ENCODE measurements around the gene ST3GAL3. TPM values are rescaled to one million over a fixed set of nuclear protein-coding genes. Genes with fewer than 3 reads are reported as not detected.
A peak's percentile ranks its signal among the peaks of the same experiment; 100 is the strongest.

ST3GAL3 gene
- total and polyA plus RNA-seq, 2 of the 13 experiments (the other 11 are each of a cell fraction or from before 2014, with no cell fraction given): 5.1 to 8.1 TPM

GRCh38 chr1:43935711-43936427 is 228.5 kb downstream of the ST3GAL3 start (continued):
- peak; percentile 5; the same call in 1 of the 2 replicates for TF ChIP-seq ARID4A (CRISPR knock-in tag; IDR thresholded peaks at IDR 0.05; ENCODE audit: borderline replicate concordance)
- no peak for TF ChIP-seq SOX6 (IDR thresholded peaks at IDR 0.05)
- no peak; the same call in 1 of the 2 replicates for TF ChIP-seq SOX6 (CRISPR knock-in tag; IDR thresholded peaks at IDR 0.05)
- TF ChIP-seq LCORL (IDR thresholded peaks at IDR 0.05): no peak
- peak; percentile 12; the same call in 1 of the 2 replicates for TF ChIP-seq LCORL (CRISPR knock-in tag; IDR thresholded peaks at IDR 0.05)
- no peak for TF ChIP-seq NFKBIZ (CRISPR knock-in tag; IDR thresholded peaks at IDR 0.05)
- TF ChIP-seq ZNF891 (CRISPR knock-in tag; IDR thresholded peaks at IDR 0.05): 0 out of 2 replicates have a peak, but pooled peaks have one; percentile 51
- TF ChIP-seq FOXO4 (CRISPR knock-in tag; conservative IDR thresholded peaks at IDR 0.05): no peak
- no peak for TF ChIP-seq NONO (IDR thresholded peaks at IDR 0.05)
- TF ChIP-seq NONO (CRISPR knock-in tag; conservative IDR thresholded peaks at IDR 0.05): peak; percentile 2; the same call in 1 of the 2 replicates
- TF ChIP-seq RXRA (CRISPR knock-in tag; IDR thresholded peaks at IDR 0.05): no peak
- TF ChIP-seq ETV6 (CRISPR knock-in tag; conservative IDR thresholded peaks at IDR 0.05): no peak
- no peak for TF ChIP-seq ZNF740 (CRISPR knock-in tag; IDR thresholded peaks at IDR 0.05)
- no peak for TF ChIP-seq SP140L (CRISPR knock-in tag; IDR thresholded peaks at IDR 0.05; ENCODE audit: borderline replicate concordance)
- TF ChIP-seq WIZ (CRISPR knock-in tag; IDR thresholded peaks at IDR 0.05): 0 out of 2 replicates have a peak, but pooled peaks have one; percentile 13
- no peak for TF ChIP-seq HES4 (CRISPR knock-in tag; IDR thresholded peaks at IDR 0.05; ENCODE audit: borderline replicate concordance)
- TF ChIP-seq FIP1L1 (IDR thresholded peaks at IDR 0.05; ENCODE audit: borderline replicate concordance, insufficient read depth, low read depth, low read length): no peak
- TF ChIP-seq ZNF687 (CRISPR knock-in tag; IDR thresholded peaks at IDR 0.05): peak; percentile 24; the same call in 1 of the 2 replicates

Measured in HepG2 (cell line).